Measurements from ENCODE around the gene ITGAE. TPM values are rescaled to one million over a fixed set of nuclear protein-coding genes. Genes with fewer than 3 reads are reported as not detected.

The ITGAE gene
- total and polyA plus RNA-seq, 10 of the 15 experiments (the other 5 are each of a cell fraction or from before 2014, with no cell fraction given): 13.1 to 161 (median 34.8) TPM

DNA sequence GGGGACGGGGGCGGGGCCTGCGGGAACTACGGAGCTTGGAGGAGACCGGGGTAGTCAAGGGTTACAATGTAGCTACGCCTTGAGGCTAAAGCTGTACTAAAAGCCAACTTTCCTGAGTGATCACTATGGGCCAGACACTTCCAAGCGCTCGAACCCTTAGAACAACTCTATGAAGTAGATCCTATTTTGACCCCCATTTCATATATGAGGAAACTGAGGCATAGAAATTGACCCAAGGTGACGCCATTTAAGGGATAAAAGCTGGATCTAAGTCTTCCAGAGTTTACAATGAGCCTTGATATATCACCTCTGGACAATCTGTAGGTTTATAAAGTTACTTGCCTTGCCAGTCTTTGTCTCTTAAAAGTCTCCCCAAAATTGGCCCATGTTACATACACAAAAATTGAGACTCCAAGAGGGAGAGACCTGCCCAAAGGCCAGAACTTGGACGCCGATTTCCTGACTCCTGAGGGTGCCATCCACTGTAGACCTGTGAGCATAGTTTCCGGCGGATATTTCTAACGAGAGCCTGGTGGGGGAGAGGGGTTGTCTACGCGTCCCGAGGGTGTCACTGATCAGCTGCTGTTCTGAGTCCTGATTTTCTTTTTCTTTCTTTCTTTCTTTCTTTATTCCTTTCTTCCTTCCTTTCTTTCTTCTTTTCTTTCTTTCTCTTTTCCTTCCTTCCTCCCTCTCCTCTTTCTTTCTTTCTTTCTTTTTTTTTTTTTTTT is 45.6 kb upstream of the ITGAE start:
- FAIRE-seq (peak; percentile 95), ATAC-seq (no peak), DNase-seq (ENCODE audit: low read depth, low spot score) (no peak)
- 38% methylated on average over 16 of the region's 17 CpGs for WGBS (ENCODE audit: insufficient coverage, insufficient replicate concordance, low lambda C conversion rate, missing lambda C conversion rate)
- H3K4me2 ChIP-seq (ENCODE audit: control insufficient read depth, insufficient read depth): peak overlapping the region; percentile 17; the same call in 1 of the 2 replicates
- ChIA-PET SMC1A (ENCODE audit: uncharacterized antibody, unreplicated experiment) (interaction anchor here (0.6 to 6.5 kb wide), 9 partner anchors 10 to 227 kb away, joined by 3 to 79 read pairs (median 4); no protein-coding TSS in a partner anchor), CTCF (interaction anchor here (0.5 to 4.9 kb wide), 29 partner anchors 8 to 330 kb away, joined by 3 to 115 read pairs (median 4); partner anchors contain the start of gene P2RX1), POLR2A (interaction anchor here (0.5 to 1.2 kb wide), 3 partner anchors 28 to 297 kb away, joined by 3 to 4 read pairs (median 4); partner anchors contain the start of genes CAMKK1, CYB5D2 and ZZEF1), RAD21 (ENCODE audit: unreplicated experiment) (interaction anchor here (0.7 to 4.3 kb wide), 7 partner anchors 20 to 663 kb away, joined by 5 to 59 read pairs (median 7); partner anchors contain the start of genes CTNS and SHPK)
- peaks cover 17% of the 10 kb centered on the region for H3K4me1 ChIP-seq (ENCODE audit: control insufficient read depth, insufficient read depth, low read length)
- no peak overlapping the region for H3K4me3 ChIP-seq
- no peaks in the 10 kb centered on the region for H3K9me3 ChIP-seq (replicated peaks; ENCODE audit: control insufficient read depth, insufficient read depth, low read length)
- H3K27ac ChIP-seq (ENCODE audit: control insufficient read depth, insufficient read depth): no peak overlapping the region
- H2AFZ ChIP-seq (ENCODE audit: control insufficient read depth, low read depth, low read length): peak overlapping the region; percentile 1
- in situ Hi-C loops (cut with MboI) (no loop called here), intact Hi-C loops (cut with micrococcal nuclease; ENCODE audit: unreplicated experiment) (no loop called here)
- H3K79me2 ChIP-seq (ENCODE audit: control insufficient read depth, insufficient read depth, low read length): peaks cover 22% of the 10 kb centered on the region
- TF ChIP-seq TAF1 (IDR thresholded peaks at IDR 0.05; ENCODE audit: borderline replicate concordance, low read depth, low read length) (no peak), RUNX3 (IDR thresholded peaks at IDR 0.05; ENCODE audit: low read length) (no peak), ASH2L (IDR thresholded peaks at IDR 0.05; ENCODE audit: borderline replicate concordance, low read depth) (no peak), JUNB (IDR thresholded peaks at IDR 0.05) (no peak), ETV6 (conservative IDR thresholded peaks at IDR 0.05 in 1 of 2, IDR thresholded peaks at IDR 0.05 in 1 of 2; ENCODE audit: borderline replicate concordance in 1 of 2, low read depth in 1 of 2) (no peak)
- no TSS peak for BruUV-seq (replicated peaks)
- no peaks in the 10 kb centered on the region for H4K20me1 ChIP-seq (ENCODE audit: control insufficient read depth, insufficient read depth)
- H3K27me3 ChIP-seq (replicated peaks in 1 of 2; ENCODE audit: control insufficient read depth in 2 of 2, insufficient read depth in 2 of 2, low read length in 1 of 2): no peaks in the 10 kb centered on the region; a peak in 1 of 4 replicates
- no peak overlapping the region for H3K9ac ChIP-seq (ENCODE audit: control insufficient read depth, insufficient read depth, low read length)
- H3K36me3 ChIP-seq (ENCODE audit: control insufficient read depth in 2 of 2, insufficient read depth in 2 of 2, low read length in 1 of 2): peaks cover 0 to 9% of the 10 kb centered on the region in 2 experiments; a peak in 2 of 4 replicates

Data from GM12878 (cell line).